GM20431 (cell line): ENCODE data around the gene CLDN15.

ENCODE experiments used
- in situ Hi-C: fragments of 300-500 bp; cut with MseI, MboI; formaldehyde crosslinking; loops from one replicate; pipeline ENCODE4 v1.15.0; 2020; ENCODE audit warnings: low sequenced_read_pairs; ENCODE audit not compliant: unreplicated experiment

CLDN15 gene

GRCh38 chr7:101245147-101245668, 7.6 kb upstream of the CLDN15 start:
- in situ Hi-C loops: no loop called here

GRCh38 chr7:101244375-101245146, 7.0 kb upstream of the CLDN15 start, which contains the start of gene FIS1:
Gene FIS1 (minus strand): TSS chr7:101245081. CDS start chr7:101245004, 77 bp downstream.
- in situ Hi-C loops: no loop called here

DNA sequence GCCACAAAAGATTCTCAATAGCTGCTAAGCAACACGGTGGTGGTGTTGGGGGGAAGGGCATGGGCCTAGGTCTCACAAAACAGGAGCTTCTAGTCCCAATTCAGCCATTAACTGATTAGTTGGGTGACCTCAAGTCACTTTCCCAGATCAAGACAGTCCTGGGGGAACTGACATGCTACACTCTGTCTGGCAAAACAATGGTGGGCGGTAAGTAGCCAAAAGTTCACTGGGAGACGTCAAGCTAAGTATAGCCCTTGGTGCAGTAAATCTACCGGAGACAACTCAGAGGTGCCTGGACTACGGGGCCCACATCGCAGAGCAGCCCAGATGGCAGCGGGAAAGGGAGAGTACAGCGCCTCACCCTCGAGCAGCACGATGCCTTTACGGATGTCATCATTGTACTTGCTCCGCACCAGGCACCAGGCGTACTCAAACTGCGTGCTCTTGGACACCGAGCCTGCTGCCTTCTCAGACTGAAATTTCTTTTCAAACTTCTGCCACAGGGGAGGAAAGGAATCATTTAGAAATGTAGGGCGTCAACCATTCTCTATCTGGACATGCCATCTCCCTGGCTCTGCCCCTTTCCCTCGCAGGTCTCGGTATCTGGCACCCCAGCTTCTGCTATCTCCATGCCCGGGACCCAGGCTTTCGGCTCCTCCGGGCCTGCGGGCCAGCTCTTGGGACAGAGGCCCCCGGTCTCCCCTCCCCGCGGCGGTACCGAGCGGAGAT, 6.2 kb upstream of the CLDN15 start:
- in situ Hi-C loops: no loop called here

GRCh38 chr7:101241443-101242349, 4.1 kb upstream of the CLDN15 start:
- in situ Hi-C loops: no loop called here

- in situ Hi-C loops: no loop called here
These were observed 3.4 kb upstream of the CLDN15 start for GRCh38 chr7:101241015-101241363.

- in situ Hi-C loops: no loop called here
These were observed 2.8 kb upstream of the CLDN15 start for GRCh38 chr7:101240226-101241014.

DNA sequence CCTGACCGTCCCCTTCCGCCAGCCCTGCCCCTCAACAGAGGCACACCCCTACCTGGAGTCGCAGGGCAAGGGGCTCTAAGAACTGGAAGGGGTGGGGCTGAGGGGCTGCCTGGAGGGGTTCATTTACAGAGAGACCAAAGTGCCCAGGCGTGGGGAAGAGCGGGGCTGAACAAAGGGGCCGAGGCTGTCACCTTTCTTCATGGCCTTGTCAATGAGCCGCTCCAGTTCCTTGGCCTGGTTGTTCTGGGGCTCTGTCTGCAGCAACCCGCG, 2.3 kb upstream of the CLDN15 start:
- in situ Hi-C loops: no loop called here

- in situ Hi-C loops: no loop called here
These were observed 1.8 kb upstream of the CLDN15 start for GRCh38 chr7:101239191-101239950.

DNA sequence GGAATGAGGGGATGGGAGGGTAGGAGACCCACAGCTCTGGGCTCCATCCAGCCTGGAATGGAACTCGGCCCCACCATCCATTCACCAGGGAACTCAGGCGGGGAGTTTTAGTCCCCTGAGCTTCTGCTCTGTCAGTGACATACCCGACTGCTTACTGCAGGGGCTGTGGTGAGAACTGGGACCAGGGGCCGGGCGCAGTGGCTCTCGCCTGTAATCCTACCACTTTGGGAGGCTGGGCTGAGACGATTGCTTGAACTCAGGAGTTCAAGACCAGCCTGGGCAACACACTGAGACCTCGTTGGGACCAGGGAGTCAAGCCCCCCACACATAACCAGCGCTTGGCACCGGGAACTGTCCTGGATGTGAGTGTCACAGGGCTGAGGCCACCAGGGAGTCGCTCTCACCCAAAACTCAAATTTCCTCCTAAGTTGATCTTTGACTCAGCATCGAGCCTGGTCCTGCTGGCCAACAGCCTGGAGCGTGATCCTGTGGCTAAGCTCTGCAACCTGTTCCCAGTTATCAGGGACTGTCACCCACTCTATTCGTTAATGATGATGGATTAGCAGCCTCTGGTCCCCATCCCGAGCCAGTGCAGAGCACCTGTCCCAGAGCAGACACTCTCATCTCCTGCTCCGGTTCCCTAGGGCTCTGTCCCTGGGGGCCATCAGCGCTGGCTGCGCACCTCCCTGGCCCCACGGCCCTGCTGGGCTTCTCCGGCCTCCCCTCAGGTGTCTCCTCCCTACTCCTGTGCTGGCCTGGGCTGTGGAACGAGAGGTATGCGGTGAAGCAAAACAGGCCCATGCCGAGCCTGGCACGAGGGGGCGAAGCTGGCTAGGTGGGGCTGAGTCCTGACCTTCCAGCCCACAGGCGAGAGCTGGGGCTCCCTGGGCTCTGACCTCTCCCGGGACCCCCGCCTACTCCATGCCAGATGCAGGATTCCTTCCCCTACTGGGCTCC, 902 bp upstream of the CLDN15 start:
- in situ Hi-C loops: no loop called here

GRCh38 chr7:101236292-101236835, 1.2 kb downstream of the CLDN15 start:
- in situ Hi-C loops: no loop called here

GRCh38 chr7:101235522-101235921, 2.1 kb downstream of the CLDN15 start:
- in situ Hi-C loops: no loop called here

GRCh38 chr7:101235050-101235449, 2.6 kb downstream of the CLDN15 start:
- in situ Hi-C loops: no loop called here

DNA sequence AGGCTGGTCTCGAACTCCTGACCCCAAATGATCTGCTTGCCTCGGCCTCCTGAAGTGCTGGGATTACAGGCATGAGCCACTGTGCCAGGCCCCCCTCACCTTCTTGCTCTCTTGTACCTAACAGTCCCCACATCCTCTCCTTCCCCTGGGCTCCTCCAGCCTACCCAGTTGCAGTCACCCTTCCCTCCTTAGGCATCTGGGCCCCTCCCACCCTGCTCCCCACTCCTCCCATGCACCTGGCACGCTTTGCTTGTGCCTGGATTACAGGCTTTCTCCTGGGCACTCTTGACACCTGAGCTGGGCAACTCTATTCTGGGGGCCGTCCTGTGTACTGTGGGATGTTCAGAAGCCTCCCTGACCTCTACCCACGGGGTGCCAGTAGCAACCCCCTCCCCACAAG, 3.0 kb downstream of the CLDN15 start:
- in situ Hi-C loops: no loop called here

- in situ Hi-C loops: no loop called here
These were observed 3.6 kb downstream of the CLDN15 start for GRCh38 chr7:101233907-101234547.

DNA sequence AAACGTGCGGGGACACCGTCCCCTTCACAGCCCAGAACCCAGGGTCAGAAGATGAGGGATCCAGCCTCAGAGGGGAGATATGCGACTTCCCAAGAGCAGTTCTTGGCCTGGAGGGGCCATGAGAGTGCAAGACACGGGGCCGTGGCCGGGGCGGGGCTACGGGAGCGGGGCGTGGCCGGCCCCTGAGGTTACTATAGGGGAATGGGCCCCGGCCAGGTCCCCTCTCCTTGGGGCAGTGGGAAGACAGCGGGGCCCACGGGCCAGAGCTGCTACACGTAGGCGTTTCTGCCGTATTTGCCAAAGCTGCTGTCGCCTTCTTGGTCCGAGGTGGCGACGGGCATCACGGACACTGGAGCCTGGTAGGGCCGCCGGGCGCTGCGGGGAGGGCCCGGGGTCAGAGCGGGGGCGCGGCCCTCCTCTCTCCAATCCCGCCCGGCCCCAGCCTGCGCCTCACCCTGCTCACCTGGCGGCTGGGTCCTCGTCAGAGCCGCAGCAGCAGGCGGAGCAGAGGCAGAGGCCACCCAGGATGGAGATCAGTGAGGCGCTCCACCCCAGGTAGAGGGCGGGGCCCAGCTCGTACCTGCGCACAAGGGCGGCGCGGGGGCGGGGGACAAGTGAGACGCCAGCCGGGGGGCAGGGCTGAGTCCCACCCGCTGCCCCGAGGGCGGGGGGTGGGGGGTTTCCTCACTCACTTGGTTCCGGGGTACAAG, 5.3 kb downstream of the CLDN15 start:
- in situ Hi-C loops: no loop called here

- in situ Hi-C loops: no loop called here
These were observed 6.0 kb downstream of the CLDN15 start for GRCh38 chr7:101231644-101232043.

DNA sequence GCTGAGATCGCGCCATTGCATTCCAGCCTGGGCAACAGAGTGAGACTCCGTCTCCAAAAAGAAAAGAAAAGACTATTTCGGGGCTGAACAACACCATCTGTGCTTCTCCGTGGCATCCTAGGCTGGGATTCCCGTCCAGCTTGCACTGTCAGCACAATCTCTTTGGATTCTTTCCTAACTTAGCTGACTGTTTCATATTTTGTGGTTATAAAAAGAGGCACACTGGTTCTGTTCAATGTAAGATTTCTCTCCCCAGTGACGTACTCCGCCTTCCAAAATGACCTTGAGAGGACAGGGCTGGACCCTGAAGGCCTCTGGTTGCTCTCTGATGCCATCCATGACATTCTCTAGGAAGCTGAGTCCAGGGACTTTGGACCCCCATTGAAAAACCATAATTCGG, 10.9 kb downstream of the CLDN15 start:
- in situ Hi-C loops: no loop called here
